Dermis blood vessel endothelial cell (primary cell): ENCODE data around the gene ANAPC10. TPM values are rescaled to one million over a fixed set of nuclear protein-coding genes. Genes with fewer than 3 reads are reported as not detected.
A peak's percentile ranks its signal among the peaks of the same experiment; 100 is the strongest.
"Not testable (repeated sequence)": the region's sequence is repeated elsewhere in the genome, so short reads cannot be mapped to it uniquely, and the experiment has no call there.

Source experiments
- DNase-seq: peaks from one replicate; pipeline ENCODE4 v3.0.0; 2010
- total RNA-seq: library from RNA; depleted of rRNA; stranded (reverse); fragments of >200 nt; gene quantifications from 2 replicates; pipeline ENCODE4 v1.2.3, GENCODE V29; 2014

ANAPC10 gene, protein sequence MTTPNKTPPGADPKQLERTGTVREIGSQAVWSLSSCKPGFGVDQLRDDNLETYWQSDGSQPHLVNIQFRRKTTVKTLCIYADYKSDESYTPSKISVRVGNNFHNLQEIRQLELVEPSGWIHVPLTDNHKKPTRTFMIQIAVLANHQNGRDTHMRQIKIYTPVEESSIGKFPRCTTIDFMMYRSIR
- 27.6 and 35.6 TPM in 2 replicates for total RNA-seq

- peak; percentile 100 for DNase-seq
These were observed at the start of gene ANAPC10, which contains the start of gene ABCE1 for GRCh38 chr4:145097821-145098674. TSS of gene ANAPC10 (minus strand) at chr4:145098196. CDS start at chr4:145096099, 2,097 bp downstream. TSS of gene ABCE1 (plus strand) at chr4:145098311. CDS start at chr4:145104413, 6,102 bp downstream.

GRCh38 chr4:145136219-145136618 is 38.2 kb upstream of the ANAPC10 start:
- not testable (repeated sequence) for DNase-seq

GRCh38 chr4:145132511-145133098 is 34.6 kb upstream of the ANAPC10 start:
- peak; percentile 44 for DNase-seq

- no peak for DNase-seq
These were observed 33.9 kb upstream of the ANAPC10 start for GRCh38 chr4:145131848-145132247.

GRCh38 chr4:145130788-145131399 is 32.9 kb upstream of the ANAPC10 start:
- peak; percentile 19 for DNase-seq

- DNase-seq: no peak
These were observed 32.1 kb upstream of the ANAPC10 start for GRCh38 chr4:145130130-145130529.

DNA sequence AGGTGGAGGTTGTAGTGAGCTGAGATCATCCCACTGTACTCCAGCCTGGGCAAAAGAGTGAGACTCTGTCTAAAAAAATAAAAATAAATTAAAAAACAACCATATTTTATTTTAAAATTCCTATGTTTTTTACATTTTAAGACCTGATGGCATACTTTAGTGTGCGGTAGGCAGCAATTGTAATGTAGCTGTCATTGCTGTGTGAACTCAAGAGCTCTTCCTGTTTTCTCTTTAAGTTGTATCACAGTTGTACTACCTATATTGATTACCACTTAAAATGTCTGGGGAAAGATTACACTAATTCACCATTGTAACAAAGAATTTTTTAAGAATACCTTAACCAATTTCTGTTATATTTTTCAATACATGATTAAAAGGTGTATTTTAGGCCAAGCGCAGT is 27.4 kb upstream of the ANAPC10 start:
- no peak for DNase-seq

DNA sequence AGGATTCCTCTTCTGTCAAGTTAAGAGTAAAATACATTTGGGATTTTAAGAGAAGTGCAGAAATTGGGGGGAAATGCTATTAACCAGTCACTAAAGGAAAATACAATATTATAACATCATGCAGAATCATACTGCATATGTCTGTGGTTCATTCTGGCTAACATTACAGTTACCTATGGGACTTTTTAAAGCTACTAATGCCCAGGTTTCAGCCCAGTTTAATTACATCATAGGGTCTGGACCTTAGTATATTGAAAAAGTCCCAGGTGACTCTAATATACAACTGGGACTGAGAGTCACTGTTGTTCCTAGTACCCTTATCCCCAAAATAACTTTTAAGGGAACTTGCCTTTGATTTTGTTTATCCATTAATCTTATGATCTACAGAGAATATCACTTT is 10.1 kb upstream of the ANAPC10 start:
- no peak for DNase-seq

DNA sequence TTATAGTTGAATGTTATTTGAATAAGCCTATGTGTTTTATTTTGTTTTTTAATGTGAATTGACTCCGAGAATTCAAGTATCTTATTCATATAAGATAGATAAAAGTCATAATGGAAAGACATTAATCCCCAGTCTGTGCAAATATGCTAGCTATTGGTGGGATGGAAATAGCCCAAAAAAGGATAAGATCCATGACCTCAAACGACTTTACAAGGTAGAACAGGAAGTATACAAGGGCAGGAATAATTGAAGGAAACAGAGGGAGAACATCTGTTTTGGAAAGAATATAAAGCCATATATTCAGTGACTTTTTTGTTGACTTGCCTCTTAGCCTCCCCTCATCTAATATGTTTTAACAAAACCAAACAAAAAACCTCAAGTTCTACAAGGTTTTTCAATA is 9.1 kb upstream of the ANAPC10 start:
- DNase-seq: peak; percentile 51

- no peak for DNase-seq
These were observed 5.5 kb upstream of the ANAPC10 start for GRCh38 chr4:145103496-145103895.

DNA sequence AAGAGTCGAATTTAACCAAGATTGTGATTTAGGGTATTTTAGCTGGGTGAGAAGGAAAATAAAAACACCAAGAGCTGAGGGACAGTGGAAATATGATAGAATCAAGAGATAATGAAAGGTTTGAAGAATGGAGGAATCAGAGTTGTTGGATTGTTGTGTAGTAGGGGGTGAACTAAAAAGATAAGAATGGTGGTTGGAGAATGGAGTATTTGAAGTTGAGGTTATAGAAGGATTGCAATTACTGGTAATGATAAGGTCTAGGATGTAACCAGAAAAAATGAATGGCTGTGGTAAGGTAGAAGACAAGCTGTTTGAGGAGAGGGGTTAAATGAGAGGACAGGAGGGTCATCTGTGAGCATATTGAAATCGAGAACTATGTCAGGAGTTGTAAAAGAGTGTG is 4.6 kb upstream of the ANAPC10 start:
- no peak for DNase-seq

GRCh38 chr4:145101091-145101490 is 3.1 kb upstream of the ANAPC10 start:
- DNase-seq: no peak

GRCh38 chr4:145099653-145100052 is 1.7 kb upstream of the ANAPC10 start:
- peak; percentile 59 for DNase-seq

GRCh38 chr4:145098675-145099037 is 660 bp upstream of the ANAPC10 start:
- DNase-seq: peak; percentile 87

- no peak for DNase-seq
These were observed 620 bp downstream of the ANAPC10 start for GRCh38 chr4:145097331-145097820.

DNA sequence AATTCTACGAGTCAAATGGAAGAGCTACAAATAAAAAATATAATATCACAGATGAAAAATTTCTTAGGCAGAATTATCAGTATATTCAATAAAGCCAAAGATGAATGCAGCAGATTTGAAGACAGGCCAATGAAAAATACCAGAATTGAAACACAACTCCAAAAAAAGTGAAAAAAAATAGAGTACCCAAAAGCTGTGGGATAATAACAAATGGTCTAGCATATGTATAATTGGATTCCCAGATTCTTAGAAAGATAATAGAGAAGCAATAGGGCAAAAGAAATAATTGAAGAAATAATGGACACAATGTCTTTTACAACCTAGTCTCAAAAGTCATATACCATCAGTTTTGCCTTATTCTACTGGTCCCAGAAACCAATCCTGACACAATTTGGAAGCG is 4.4 kb downstream of the ANAPC10 start:
- no peak for DNase-seq

DNA sequence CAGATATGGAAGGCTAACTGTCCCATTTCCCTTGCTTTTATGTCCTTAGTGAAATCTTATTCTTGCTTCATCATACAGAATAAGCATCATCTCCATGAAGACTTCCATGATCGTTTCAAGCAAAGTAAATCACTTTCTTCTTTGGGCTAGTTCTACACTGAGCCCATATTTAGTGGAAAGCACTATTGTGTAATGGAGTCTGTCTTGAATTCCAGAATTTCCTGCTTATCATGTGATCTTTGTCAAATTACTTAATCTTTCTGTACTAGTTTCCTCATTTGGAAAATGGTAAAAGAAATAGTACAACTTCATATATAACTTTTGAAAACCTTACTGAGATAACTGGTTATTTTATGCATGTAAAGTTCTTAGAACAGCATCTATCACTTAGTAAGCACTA is 7.6 kb downstream of the ANAPC10 start:
- DNase-seq: no peak

DNA sequence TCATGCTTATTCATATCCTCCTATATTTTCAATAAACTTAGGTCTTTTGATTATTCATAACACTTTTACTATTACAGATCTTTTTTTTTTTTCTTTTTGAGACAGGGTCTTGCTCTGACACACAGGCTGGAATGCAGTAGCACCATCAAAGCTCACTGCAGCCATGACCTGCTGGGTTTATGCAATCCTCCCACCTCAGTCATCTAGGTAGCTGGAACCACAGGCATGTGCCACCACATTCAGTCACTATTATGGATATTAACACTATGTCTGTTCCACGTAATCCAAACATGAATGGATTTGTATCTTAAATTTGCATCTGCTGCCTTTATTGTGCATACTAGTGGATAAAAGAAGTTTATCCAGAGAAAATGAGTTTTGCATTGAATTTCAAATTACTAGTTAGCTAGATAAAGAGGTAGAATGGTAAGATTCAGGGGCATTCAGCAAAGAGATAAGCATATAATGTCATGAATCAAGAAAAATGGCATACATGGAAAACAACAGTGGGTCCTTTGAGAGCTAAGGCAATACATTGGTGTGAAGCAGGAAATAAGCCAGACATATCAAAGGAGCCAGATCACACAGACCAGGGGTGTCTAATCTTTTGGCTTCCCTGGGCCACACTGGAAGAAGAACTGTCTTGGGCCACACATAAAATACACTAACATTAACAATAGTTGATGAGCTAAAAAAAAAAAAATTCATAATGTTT is 13.9 kb downstream of the ANAPC10 start:
- no peak for DNase-seq

DNA sequence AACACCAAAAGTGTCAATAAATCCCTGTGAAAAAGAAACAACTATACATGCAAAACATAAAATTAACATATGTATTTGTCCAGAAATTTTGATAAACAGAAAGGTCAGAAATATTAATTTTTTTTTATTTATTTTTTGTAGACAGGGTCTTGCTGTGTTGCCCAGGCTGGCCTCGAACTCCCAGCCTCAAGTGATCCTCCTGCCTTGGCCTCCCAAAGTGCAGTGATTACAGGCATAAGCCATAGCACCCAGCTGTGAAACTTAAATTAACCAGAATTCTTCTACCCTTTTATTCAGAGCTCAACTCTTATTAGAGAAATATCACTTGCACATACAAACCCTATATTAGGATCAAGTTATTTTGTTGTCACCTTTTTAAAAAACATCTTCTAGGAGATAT is 16.2 kb downstream of the ANAPC10 start:
- DNase-seq: no peak

DNA sequence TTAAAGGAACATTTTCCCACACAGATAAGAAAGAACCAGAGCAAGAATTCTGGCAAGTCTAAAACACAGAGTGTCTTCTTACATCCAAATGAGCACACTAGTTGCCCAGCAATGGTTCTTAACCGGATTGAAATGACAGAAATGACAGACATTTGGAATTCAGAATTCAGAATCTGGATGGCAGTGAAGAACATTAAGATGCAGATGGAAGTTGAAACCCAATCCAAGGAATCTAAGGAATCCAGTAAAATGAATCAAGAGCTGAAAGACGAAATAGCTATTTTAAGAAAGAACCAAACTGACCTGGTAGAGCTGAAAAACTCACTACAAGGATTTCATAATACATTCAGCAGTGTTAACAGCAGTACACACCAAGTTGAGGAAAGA is 21.5 kb downstream of the ANAPC10 start:
- no peak for DNase-seq

GRCh38 chr4:145075742-145076468 is 22.1 kb downstream of the ANAPC10 start:
- no peak for DNase-seq

GRCh38 chr4:145071560-145071959 is 26.4 kb downstream of the ANAPC10 start:
- no peak for DNase-seq
